DND-41 (cell line): ENCODE results near the gene EFHD2.

ENCODE experiments used
- CTCF ChIP-seq: IDR thresholded peaks from 2 replicates; pipeline ENCODE4 v1.5.1; 2012; ENCODE audit warnings: borderline replicate concordance, low read length, moderate library complexity, mild to moderate bottlenecking; ENCODE audit not compliant: poor library complexity, severe bottlenecking; ENCODE audit errors: extremely low read depth
- EZH2 ChIP-seq: IDR thresholded peaks from 3 replicates; pipeline ENCODE4 v1.6.1; 2012; ENCODE audit warnings: borderline replicate concordance, low read depth, mild to moderate bottlenecking, moderate library complexity, low read length, inconsistent platforms; ENCODE audit not compliant: severe bottlenecking

- TF ChIP-seq EZH2 (no peak), CTCF (no peak)
These were observed 39.9 kb downstream of the EFHD2 start for GRCh38 chr1:15449567-15449966.
